ENCODE data around the gene IKZF1.

The IKZF1 gene

GRCh38 chr7:50284296-50284695 is 20.2 kb upstream of the IKZF1 start:
- Histone ChIP-seq H2AFZ (ENCODE audit: low read depth, low read length) (no peak overlapping the region), H4K20me1 (ENCODE audit: insufficient read depth, low read length) (no peaks in the 10 kb centered on the region), H3K9me3 (ENCODE audit: insufficient read depth, low read length, severe bottlenecking) (no peaks in the 10 kb centered on the region), H3K27me3 (ENCODE audit: insufficient read depth, low read length, poor library complexity) (no peaks in the 10 kb centered on the region), H3K36me3 (ENCODE audit: insufficient read depth, low read length) (no peaks in the 10 kb centered on the region), H3K4me1 (ENCODE audit: insufficient read depth, low read length) (peaks cover 26% of the 10 kb centered on the region), H3K4me2 (ENCODE audit: insufficient read depth, low read length) (no peak overlapping the region), H3K9ac (ENCODE audit: low read depth, low read length) (no peak overlapping the region), H3K79me2 (ENCODE audit: insufficient read depth, low read length) (no peaks in the 10 kb centered on the region), H3K27ac (ENCODE audit: low read length) (peak overlapping the region; percentile 8; the same call in 1 of the 2 replicates), H3K4me3 (ENCODE audit: low read depth in 1 of 2, low read length in 2 of 2) (no peak overlapping the region)
- TF ChIP-seq CTCF (IDR thresholded peaks at IDR 0.05; ENCODE audit: borderline replicate concordance, extremely low read depth, low read length, poor library complexity, severe bottlenecking) = no peak
- no peak for TF ChIP-seq EZH2 (IDR thresholded peaks at IDR 0.05; ENCODE audit: borderline replicate concordance, low read depth, low read length, severe bottlenecking)
- ATAC-seq (ENCODE audit: insufficient read depth, low read depth) = peak; percentile 67
- DNase-seq = peak; percentile 55

- no peaks in the 10 kb centered on the region for H3K27me3 ChIP-seq (ENCODE audit: insufficient read depth, low read length, poor library complexity)
- DNase-seq (no peak), ATAC-seq (ENCODE audit: insufficient read depth, low read depth) (no peak)
- no peaks in the 10 kb centered on the region for H3K79me2 ChIP-seq (ENCODE audit: insufficient read depth, low read length)
- no peaks in the 10 kb centered on the region for H3K9me3 ChIP-seq (ENCODE audit: insufficient read depth, low read length, severe bottlenecking)
- H2AFZ ChIP-seq (ENCODE audit: low read depth, low read length) = no peak overlapping the region
- H3K4me3 ChIP-seq (ENCODE audit: low read depth in 1 of 2, low read length in 2 of 2) = no peak overlapping the region
- TF ChIP-seq CTCF (IDR thresholded peaks at IDR 0.05; ENCODE audit: borderline replicate concordance, extremely low read depth, low read length, poor library complexity, severe bottlenecking) (no peak), EZH2 (IDR thresholded peaks at IDR 0.05; ENCODE audit: borderline replicate concordance, low read depth, low read length, severe bottlenecking) (no peak)
- peaks cover 26% of the 10 kb centered on the region for H3K4me1 ChIP-seq (ENCODE audit: insufficient read depth, low read length)
- no peak overlapping the region for H3K9ac ChIP-seq (ENCODE audit: low read depth, low read length)
- no peak overlapping the region for H3K27ac ChIP-seq (ENCODE audit: low read length)
- no peaks in the 10 kb centered on the region for H3K36me3 ChIP-seq (ENCODE audit: insufficient read depth, low read length)
- H3K4me2 ChIP-seq (ENCODE audit: insufficient read depth, low read length) = no peak overlapping the region
- H4K20me1 ChIP-seq (ENCODE audit: insufficient read depth, low read length) = no peaks in the 10 kb centered on the region
Observed at GRCh38 chr7:50285269-50285668, 19.2 kb upstream of the IKZF1 start.

- Histone ChIP-seq H3K36me3 (ENCODE audit: insufficient read depth, low read length) (no peaks in the 10 kb centered on the region), H3K9ac (ENCODE audit: low read depth, low read length) (no peak overlapping the region), H3K27me3 (ENCODE audit: insufficient read depth, low read length, poor library complexity) (no peaks in the 10 kb centered on the region), H3K4me3 (ENCODE audit: low read depth in 1 of 2, low read length in 2 of 2) (no peak overlapping the region), H3K9me3 (ENCODE audit: insufficient read depth, low read length, severe bottlenecking) (no peaks in the 10 kb centered on the region), H3K79me2 (ENCODE audit: insufficient read depth, low read length) (no peaks in the 10 kb centered on the region), H2AFZ (ENCODE audit: low read depth, low read length) (no peak overlapping the region), H4K20me1 (ENCODE audit: insufficient read depth, low read length) (no peaks in the 10 kb centered on the region), H3K4me2 (ENCODE audit: insufficient read depth, low read length) (no peak overlapping the region), H3K27ac (ENCODE audit: low read length) (no peak overlapping the region), H3K4me1 (ENCODE audit: insufficient read depth, low read length) (peaks cover 15% of the 10 kb centered on the region)
- DNase-seq = no peak
- TF ChIP-seq CTCF (IDR thresholded peaks at IDR 0.05; ENCODE audit: borderline replicate concordance, extremely low read depth, low read length, poor library complexity, severe bottlenecking) = no peak
- TF ChIP-seq EZH2 (IDR thresholded peaks at IDR 0.05; ENCODE audit: borderline replicate concordance, low read depth, low read length, severe bottlenecking) = no peak
- no peak for ATAC-seq (ENCODE audit: insufficient read depth, low read depth)
Observed at GRCh38 chr7:50287129-50287528, 17.4 kb upstream of the IKZF1 start.

Data from DND-41 (cell line).